ENCODE data around the gene ELOF1.
A peak's percentile ranks its signal among the peaks of the same experiment; 100 is the strongest.

ELOF1 gene

DNA sequence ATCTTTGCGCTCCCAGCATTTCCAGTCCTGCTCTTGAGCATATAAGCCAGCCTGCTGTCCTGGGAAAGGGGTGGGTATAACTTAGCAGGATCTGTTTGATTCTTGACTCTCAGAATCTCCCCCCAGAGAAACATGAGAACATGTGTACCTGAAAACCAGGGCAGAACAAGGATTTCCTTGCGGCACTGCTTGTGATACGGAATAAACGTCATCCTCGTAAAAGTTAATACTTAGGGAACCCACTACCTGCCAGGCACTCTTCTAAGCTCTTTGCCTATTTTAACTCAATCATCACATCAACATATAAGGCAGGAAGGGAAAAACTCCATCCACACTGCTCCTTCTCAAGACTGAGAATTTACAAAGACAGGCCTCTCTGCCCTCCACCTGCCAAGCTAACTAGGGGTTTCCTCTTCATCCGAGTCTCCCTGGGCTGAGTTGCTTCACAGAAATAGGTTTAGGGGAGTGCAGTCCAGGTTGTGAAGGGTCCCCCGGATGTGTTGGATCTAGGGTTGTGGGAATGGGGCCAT is 54.5 kb downstream of the ELOF1 start:
- TF ChIP-seq, protein P1, sequence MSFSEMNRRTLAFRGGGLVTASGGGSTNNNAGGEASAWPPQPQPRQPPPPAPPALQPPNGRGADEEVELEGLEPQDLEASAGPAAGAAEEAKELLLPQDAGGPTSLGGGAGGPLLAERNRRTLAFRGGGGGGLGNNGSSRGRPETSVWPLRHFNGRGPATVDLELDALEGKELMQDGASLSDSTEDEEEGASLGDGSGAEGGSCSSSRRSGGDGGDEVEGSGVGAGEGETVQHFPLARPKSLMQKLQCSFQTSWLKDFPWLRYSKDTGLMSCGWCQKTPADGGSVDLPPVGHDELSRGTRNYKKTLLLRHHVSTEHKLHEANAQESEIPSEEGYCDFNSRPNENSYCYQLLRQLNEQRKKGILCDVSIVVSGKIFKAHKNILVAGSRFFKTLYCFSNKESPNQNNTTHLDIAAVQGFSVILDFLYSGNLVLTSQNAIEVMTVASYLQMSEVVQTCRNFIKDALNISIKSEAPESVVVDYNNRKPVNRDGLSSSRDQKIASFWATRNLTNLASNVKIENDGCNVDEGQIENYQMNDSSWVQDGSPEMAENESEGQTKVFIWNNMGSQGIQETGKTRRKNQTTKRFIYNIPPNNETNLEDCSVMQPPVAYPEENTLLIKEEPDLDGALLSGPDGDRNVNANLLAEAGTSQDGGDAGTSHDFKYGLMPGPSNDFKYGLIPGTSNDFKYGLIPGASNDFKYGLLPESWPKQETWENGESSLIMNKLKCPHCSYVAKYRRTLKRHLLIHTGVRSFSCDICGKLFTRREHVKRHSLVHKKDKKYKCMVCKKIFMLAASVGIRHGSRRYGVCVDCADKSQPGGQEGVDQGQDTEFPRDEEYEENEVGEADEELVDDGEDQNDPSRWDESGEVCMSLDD (tag by site-specific recombination; IDR thresholded peaks at IDR 0.05) = 0 out of 2 replicates have a peak, but pooled peaks have one; percentile 23
- no peak for TF ChIP-seq ZNF24 (tag by site-specific recombination; IDR thresholded peaks at IDR 0.05)
- TF ChIP-seq, protein P2, sequence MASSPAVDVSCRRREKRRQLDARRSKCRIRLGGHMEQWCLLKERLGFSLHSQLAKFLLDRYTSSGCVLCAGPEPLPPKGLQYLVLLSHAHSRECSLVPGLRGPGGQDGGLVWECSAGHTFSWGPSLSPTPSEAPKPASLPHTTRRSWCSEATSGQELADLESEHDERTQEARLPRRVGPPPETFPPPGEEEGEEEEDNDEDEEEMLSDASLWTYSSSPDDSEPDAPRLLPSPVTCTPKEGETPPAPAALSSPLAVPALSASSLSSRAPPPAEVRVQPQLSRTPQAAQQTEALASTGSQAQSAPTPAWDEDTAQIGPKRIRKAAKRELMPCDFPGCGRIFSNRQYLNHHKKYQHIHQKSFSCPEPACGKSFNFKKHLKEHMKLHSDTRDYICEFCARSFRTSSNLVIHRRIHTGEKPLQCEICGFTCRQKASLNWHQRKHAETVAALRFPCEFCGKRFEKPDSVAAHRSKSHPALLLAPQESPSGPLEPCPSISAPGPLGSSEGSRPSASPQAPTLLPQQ (tag by site-specific recombination; IDR thresholded peaks at IDR 0.05) = no peak
- TF ChIP-seq, protein P3, sequence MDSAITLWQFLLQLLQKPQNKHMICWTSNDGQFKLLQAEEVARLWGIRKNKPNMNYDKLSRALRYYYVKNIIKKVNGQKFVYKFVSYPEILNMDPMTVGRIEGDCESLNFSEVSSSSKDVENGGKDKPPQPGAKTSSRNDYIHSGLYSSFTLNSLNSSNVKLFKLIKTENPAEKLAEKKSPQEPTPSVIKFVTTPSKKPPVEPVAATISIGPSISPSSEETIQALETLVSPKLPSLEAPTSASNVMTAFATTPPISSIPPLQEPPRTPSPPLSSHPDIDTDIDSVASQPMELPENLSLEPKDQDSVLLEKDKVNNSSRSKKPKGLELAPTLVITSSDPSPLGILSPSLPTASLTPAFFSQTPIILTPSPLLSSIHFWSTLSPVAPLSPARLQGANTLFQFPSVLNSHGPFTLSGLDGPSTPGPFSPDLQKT (IDR thresholded peaks at IDR 0.05; ENCODE audit: borderline replicate concordance, low read depth, low read length) = no peak
- no peak for TF ChIP-seq FEZF1 (tag by site-specific recombination; IDR thresholded peaks at IDR 0.05)
- no peak for TF ChIP-seq ZNF391 (tag by site-specific recombination; IDR thresholded peaks at IDR 0.05; ENCODE audit: borderline replicate concordance, low read depth)
- TF ChIP-seq SCRT2 (tag by site-specific recombination; IDR thresholded peaks at IDR 0.05) = no peak
- TF ChIP-seq SP2 (tag by site-specific recombination; IDR thresholded peaks at IDR 0.05) = no peak
- TF ChIP-seq ZNF2 (tag by site-specific recombination; IDR thresholded peaks at IDR 0.05) = no peak
- TF ChIP-seq ZNF302 (tag by site-specific recombination; IDR thresholded peaks at IDR 0.05; ENCODE audit: low read depth) = no peak
- no peak for TF ChIP-seq ZNF274 (IDR thresholded peaks at IDR 0.05; ENCODE audit: low read length)
- TF ChIP-seq ZNF274 (tag by site-specific recombination; IDR thresholded peaks at IDR 0.05; ENCODE audit: borderline replicate concordance) = no peak
- TF ChIP-seq TCF7L2 (IDR thresholded peaks at IDR 0.05; ENCODE audit: borderline replicate concordance, low read depth, low read length) = no peak
- no peak for TF ChIP-seq ZNF658 (tag by site-specific recombination; IDR thresholded peaks at IDR 0.05)
- peak; percentile 37; the same call in 1 of the 2 replicates for TF ChIP-seq ZBTB21 (tag by site-specific recombination; IDR thresholded peaks at IDR 0.05)
- no peak for TF ChIP-seq SALL2 (tag by site-specific recombination; IDR thresholded peaks at IDR 0.05; ENCODE audit: borderline replicate concordance)
- TF ChIP-seq, protein P4, sequence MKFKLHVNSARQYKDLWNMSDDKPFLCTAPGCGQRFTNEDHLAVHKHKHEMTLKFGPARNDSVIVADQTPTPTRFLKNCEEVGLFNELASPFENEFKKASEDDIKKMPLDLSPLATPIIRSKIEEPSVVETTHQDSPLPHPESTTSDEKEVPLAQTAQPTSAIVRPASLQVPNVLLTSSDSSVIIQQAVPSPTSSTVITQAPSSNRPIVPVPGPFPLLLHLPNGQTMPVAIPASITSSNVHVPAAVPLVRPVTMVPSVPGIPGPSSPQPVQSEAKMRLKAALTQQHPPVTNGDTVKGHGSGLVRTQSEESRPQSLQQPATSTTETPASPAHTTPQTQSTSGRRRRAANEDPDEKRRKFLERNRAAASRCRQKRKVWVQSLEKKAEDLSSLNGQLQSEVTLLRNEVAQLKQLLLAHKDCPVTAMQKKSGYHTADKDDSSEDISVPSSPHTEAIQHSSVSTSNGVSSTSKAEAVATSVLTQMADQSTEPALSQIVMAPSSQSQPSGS (tag by site-specific recombination; IDR thresholded peaks at IDR 0.05; ENCODE audit: low read depth) = no peak
- TF ChIP-seq, protein P5, sequence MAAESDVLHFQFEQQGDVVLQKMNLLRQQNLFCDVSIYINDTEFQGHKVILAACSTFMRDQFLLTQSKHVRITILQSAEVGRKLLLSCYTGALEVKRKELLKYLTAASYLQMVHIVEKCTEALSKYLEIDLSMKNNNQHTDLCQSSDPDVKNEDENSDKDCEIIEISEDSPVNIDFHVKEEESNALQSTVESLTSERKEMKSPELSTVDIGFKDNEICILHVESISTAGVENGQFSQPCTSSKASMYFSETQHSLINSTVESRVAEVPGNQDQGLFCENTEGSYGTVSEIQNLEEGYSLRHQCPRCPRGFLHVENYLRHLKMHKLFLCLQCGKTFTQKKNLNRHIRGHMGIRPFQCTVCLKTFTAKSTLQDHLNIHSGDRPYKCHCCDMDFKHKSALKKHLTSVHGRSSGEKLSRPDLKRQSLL (tag by site-specific recombination; IDR thresholded peaks at IDR 0.05) = no peak
- peak; percentile 28; the same call in 1 of the 2 replicates for TF ChIP-seq ZNF335 (tag by site-specific recombination; conservative IDR thresholded peaks at IDR 0.05)
- TF ChIP-seq ZNF629 (tag by site-specific recombination; IDR thresholded peaks at IDR 0.05) = 0 out of 2 replicates have a peak, but pooled peaks have one; percentile 9
- TF ChIP-seq, protein P6, sequence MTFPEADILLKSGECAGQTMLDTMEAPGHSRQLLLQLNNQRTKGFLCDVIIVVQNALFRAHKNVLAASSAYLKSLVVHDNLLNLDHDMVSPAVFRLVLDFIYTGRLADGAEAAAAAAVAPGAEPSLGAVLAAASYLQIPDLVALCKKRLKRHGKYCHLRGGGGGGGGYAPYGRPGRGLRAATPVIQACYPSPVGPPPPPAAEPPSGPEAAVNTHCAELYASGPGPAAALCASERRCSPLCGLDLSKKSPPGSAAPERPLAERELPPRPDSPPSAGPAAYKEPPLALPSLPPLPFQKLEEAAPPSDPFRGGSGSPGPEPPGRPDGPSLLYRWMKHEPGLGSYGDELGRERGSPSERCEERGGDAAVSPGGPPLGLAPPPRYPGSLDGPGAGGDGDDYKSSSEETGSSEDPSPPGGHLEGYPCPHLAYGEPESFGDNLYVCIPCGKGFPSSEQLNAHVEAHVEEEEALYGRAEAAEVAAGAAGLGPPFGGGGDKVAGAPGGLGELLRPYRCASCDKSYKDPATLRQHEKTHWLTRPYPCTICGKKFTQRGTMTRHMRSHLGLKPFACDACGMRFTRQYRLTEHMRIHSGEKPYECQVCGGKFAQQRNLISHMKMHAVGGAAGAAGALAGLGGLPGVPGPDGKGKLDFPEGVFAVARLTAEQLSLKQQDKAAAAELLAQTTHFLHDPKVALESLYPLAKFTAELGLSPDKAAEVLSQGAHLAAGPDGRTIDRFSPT (tag by site-specific recombination; IDR thresholded peaks at IDR 0.05) = peak; percentile 28; the same call in 1 of the 2 replicates
- TF ChIP-seq ZNF558 (tag by site-specific recombination; IDR thresholded peaks at IDR 0.05) = no peak
- peak; percentile 44; the same call in 1 of the 2 replicates for TF ChIP-seq ZBTB20 (tag by site-specific recombination; IDR thresholded peaks at IDR 0.05)
- no peak for TF ChIP-seq ZNF239 (tag by site-specific recombination; IDR thresholded peaks at IDR 0.05)
- TF ChIP-seq ZBTB48 (tag by site-specific recombination; IDR thresholded peaks at IDR 0.05) = peak; percentile 67
- TF ChIP-seq ZNF155 (tag by site-specific recombination; IDR thresholded peaks at IDR 0.05) = no peak
- TF ChIP-seq ZNF600 (tag by site-specific recombination; IDR thresholded peaks at IDR 0.05) = peak; percentile 58; the same call in 1 of the 2 replicates
- CTCF ChIA-PET = interaction anchor here (1.0 kb wide), 1 partner anchor 8 kb away, joined by 4 read pairs; no protein-coding TSS in a partner anchor
- Histone ChIP-seq H3K4me3 (ENCODE audit: low read depth, low read length) (peak overlapping the region; percentile 32), H3K9me3 (ENCODE audit: control insufficient read depth, insufficient read depth, low read depth, low read length) (no peaks in the 10 kb centered on the region), H3K27ac (ENCODE audit: extremely low read depth, low read depth, low read length) (0 out of 2 replicates have a peak overlapping the region, but pooled peaks have one; percentile 29), H3K4me1 (ENCODE audit: control insufficient read depth, insufficient read depth, low read length) (peaks cover 6% of the 10 kb centered on the region), H3K36me3 (ENCODE audit: control insufficient read depth in 2 of 2, insufficient read depth in 1 of 2, low read length in 2 of 2) (no peaks in the 10 kb centered on the region; a peak in 1 of 3 replicates)
- POLR2A ChIA-PET = interaction anchor here (0.5 kb wide), 1 partner anchor 234 kb away, joined by 3 read pairs; no protein-coding TSS in a partner anchor
